ENCODE data around the gene AMMECR1.

Gene AMMECR1

GRCh38 chrX:110211340-110211739 lies 106.5 kb downstream of the AMMECR1 start:
- no peak for DNase-seq (ENCODE audit: low read depth)

- no peak for DNase-seq (ENCODE audit: low read depth)
Measured at GRCh38 chrX:110210417-110211139, 107.3 kb downstream of the AMMECR1 start.

DNA sequence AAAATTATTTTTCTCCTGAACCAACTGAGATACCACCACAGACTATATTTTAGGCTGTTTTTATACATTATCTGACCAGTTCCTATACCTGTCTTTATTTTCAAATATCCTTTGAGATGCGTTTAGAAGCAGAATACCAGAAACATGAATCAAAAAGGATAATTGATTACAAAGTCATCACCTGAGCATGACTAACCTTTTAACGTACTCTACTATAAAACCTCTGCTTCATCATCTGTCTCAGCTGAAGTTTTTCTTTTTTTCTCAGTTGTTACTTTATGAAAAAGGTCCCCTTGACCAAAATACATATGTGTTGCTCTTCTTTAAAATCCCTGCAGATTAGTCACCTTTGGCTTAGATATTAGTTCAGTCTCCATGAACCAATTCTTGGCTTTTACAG lies 109.8 kb downstream of the AMMECR1 start:
- DNase-seq (ENCODE audit: low read depth) = no peak

GRCh38 chrX:110204986-110205385 lies 112.9 kb downstream of the AMMECR1 start:
- no peak for DNase-seq (ENCODE audit: low read depth)

DNA sequence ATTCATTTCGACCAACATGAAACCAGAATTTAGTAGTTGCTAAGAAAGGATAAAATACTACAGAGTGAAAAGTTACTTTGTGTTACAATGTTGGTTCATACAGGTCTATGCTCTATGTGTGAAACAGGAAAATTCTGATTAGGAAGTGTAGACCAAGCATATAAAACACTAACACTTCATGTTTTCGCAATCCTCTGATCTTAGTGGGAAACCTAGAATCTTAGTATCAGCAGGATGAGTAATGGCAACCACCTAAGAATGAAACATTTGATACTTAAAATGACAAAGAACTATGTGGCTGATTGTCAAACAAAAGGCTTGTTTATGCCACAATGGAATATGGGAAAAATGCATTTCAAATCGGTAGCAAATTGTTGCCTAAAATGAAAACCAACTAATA lies 116.1 kb downstream of the AMMECR1 start:
- DNase-seq (ENCODE audit: low read depth) = no peak

DNA sequence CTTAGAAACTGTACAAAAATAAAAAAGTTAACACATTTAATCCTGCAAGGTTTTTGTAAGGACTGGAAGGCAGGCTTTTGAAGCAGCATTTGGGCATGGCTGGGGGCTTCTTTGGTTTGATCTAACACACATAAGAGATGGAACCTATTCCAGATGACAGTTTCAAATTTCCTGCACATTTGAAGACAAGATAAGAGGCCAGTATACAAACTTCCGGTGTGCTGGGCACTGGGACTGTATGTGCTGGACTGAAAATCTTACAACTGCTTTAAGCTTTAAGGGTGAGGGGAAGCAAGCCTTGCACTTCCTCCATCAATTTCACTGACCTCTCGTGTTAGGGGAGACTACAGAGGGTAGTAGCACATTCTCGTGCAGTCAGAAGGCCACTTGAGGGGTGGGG lies 122.9 kb downstream of the AMMECR1 start:
- no peak for DNase-seq (ENCODE audit: low read depth)

GRCh38 chrX:110192516-110192915 lies 125.4 kb downstream of the AMMECR1 start:
- DNase-seq (ENCODE audit: low read depth) = no peak

- no peak for DNase-seq (ENCODE audit: low read depth)
Measured at GRCh38 chrX:110188701-110189558, 129.0 kb downstream of the AMMECR1 start.

DNA sequence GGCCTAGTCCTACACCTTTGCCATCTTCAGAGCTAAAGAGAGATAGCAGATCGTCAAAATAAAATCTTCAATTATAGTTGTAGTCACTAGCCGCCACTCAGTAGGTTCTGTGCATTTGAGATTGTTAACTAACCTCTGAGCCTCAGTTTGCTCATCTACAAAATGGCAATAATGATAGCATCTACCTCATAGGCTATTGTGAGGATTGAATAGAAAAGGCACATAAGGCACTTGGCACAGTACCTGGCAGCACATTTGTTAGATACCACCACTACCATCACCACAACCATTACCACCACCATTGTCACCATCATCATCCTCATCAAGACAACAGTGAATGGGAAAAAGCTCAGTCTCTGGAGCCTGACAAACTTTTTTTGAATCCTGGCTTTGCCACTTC lies 134.6 kb downstream of the AMMECR1 start:
- no peak for DNase-seq (ENCODE audit: low read depth)

- DNase-seq (ENCODE audit: low read depth) = no peak
Measured at GRCh38 chrX:110182865-110183264, 135.0 kb downstream of the AMMECR1 start.

DNA sequence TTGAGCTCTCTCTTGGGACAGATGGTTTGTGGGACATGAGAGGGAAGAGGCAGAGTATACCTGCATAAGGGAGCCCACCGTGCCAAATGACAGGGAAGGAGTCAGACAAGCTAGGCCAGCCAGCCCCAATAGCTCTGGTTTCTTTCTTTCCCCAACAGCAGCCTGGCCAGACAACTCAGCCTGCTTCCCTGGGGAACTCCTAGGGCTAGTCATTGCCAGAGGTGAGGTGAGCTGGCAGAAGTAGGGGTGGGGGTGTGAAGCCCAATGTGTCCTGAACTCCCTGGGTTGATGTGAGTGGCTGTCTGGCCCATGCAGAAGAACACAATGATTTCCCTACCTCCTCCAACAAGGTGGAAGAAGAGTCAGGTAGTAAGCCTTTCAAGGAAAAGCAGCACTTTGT lies 135.5 kb downstream of the AMMECR1 start:
- DNase-seq (ENCODE audit: low read depth) = no peak

- no peak for DNase-seq (ENCODE audit: low read depth)
Measured at GRCh38 chrX:110181459-110182137, 136.3 kb downstream of the AMMECR1 start.

- DNase-seq (ENCODE audit: low read depth) = no peak
Measured at GRCh38 chrX:110180928-110181310, 137.0 kb downstream of the AMMECR1 start.

GRCh38 chrX:110180176-110180927 lies 137.5 kb downstream of the AMMECR1 start:
- no peak for DNase-seq (ENCODE audit: low read depth)

DNA sequence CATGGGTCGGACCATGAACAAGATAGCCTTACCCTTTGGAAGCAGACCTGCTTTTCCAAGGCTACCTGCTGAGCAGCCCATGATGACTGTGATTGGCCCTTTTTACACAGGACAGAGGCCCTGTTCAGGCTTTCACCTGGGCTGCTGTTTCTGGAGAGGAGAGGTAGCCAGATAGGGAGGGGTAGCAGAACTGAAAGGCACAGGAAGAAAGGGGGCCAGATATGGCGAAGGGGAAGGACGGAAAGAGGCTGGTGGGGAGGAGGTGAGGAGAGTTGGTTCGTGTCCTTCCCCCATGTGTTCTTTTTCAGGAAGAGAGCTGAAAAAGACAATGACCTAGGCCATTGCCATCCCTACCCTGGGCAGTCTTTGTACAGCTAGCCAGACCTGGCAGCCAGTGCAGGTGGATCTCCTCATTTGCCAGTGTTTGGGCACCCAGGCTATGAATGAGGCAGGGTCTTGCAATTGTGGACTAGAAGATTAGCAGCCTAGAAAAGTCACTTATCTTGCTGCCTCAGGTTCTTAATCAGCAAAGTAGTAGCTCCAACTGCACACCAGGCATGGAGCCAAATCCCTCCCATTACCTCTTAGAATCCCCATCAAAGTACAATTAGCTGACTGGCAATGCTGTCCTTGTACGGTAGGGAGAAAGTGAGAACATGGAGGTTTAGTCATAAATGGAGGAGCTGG lies 139.6 kb downstream of the AMMECR1 start:
- no peak for DNase-seq (ENCODE audit: low read depth)

- no peak for DNase-seq (ENCODE audit: low read depth)
Measured at GRCh38 chrX:110175696-110176095, 142.2 kb downstream of the AMMECR1 start.

DNA sequence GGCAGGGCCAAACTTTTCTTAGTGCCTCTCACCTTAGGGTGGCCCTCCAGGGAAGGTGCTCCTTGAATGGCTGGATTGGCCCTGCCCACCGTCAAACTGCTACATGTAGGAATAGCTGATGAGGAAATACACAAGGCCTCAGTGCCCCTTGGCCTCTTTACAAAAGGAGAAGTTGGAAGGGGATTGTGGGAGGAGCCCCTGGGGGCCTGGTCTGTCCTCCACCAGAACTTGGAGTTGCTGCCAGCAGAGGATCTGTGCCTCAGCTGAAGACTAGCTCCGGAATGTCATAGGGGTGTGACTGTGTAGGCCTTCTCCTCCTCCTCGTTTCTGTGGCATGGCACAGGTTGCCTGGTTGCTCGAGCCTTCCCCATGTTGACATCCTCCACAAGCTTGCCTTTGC lies 142.7 kb downstream of the AMMECR1 start:
- DNase-seq (ENCODE audit: low read depth) = no peak

DNA sequence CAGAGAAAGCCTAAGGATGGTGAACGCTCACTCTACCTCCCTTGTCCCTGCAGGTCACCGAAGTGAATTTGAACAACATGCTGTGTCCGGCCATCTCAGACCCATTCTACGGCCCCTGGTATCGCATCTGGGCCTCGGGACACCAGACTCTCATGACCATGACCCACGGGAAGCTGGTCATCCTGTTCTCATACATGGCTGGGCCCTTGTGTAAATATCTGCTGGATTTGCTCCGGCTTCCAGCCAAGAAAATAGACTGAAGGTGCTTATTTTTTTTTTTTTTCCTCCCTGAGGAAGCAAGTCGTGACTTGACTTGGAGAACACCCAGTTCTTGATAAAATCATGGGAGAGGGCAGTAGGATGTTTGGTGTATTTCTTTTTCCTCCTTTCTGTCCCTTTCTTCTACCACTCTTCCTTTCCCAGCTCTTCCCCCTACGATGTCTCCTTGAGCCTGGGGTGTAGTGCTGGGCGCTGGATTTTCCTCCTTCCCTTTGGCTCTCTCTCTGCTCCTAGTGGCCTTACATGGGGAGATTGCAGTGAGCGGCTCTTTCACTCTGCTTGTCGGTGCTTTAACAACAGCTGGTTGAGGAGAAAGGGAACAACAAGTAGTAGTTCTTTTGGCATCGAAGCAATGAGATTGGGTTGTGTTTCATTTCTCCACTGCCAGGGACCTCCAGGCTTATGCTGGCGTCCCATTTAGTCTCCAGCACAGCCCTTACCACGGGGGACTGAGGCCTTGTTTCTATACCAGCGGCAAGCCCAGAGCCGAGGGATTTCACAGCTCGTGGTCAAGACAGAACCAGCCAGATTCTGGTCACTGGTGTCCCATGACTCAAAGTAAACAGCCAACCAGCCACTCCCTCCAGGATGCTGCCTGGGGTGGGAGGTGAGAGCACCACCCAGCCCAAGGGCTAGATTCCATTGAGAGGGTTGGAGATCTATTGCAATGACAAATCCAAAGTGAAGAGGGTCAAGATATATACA lies 144.4 kb downstream of the AMMECR1 start:
- no peak for DNase-seq (ENCODE audit: low read depth)

- no peak for DNase-seq (ENCODE audit: low read depth)
Measured at GRCh38 chrX:110172215-110172614, 145.7 kb downstream of the AMMECR1 start.

DNA sequence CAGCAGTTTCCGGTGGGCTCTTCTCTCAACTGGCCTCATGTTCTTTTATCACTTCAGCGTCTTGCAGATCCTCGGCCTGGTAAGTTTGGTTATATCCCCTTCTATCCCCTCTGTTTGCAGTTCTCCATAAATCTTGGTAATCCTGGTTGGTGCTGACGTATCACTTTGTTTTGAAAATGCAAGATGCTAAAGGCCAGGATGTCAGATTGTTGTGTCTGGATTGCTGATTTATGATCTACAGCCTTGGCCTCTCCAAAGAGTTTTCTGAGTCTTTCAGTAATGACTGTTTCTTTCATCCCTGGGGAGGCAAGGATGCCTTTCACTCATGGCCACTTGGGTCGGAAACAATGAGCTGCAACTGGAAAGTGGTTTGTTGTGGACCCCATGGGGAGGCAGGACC lies 146.4 kb downstream of the AMMECR1 start:
- no peak for DNase-seq (ENCODE audit: low read depth)

Data from HS-27A (cell line).